ENCODE results near the gene TAOK2.

Gene TAOK2

DNA sequence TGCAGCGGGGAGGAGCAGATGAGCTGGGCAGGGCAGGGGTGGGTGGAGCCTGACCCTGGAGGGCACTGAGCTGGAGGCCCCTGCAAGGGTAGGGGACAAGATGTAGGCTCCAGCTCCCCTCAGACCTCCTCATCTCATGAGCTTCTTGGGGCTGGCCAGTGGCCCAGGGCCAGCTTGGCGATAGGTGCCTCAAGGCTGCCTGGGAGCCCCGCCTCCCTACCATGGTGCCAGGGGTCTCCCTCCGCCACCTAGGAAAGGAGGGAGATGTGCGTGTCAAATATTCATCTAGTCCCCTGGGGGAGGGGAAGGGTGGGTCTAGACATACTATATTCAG lies 17.9 kb downstream of the TAOK2 start:
- DNase-seq (ENCODE audit: extremely low spot score) = no peak
- POLR2A ChIA-PET = interaction anchor here (0.5 to 1.3 kb wide), 2 partner anchors 18 to 31 kb away, joined by 4 to 8 read pairs; no protein-coding TSS in a partner anchor
- CTCF ChIA-PET = no interaction called here
- TF ChIP-seq, protein P1, sequence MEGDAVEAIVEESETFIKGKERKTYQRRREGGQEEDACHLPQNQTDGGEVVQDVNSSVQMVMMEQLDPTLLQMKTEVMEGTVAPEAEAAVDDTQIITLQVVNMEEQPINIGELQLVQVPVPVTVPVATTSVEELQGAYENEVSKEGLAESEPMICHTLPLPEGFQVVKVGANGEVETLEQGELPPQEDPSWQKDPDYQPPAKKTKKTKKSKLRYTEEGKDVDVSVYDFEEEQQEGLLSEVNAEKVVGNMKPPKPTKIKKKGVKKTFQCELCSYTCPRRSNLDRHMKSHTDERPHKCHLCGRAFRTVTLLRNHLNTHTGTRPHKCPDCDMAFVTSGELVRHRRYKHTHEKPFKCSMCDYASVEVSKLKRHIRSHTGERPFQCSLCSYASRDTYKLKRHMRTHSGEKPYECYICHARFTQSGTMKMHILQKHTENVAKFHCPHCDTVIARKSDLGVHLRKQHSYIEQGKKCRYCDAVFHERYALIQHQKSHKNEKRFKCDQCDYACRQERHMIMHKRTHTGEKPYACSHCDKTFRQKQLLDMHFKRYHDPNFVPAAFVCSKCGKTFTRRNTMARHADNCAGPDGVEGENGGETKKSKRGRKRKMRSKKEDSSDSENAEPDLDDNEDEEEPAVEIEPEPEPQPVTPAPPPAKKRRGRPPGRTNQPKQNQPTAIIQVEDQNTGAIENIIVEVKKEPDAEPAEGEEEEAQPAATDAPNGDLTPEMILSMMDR (IDR thresholded peaks at IDR 0.05; ENCODE audit: control extremely low read depth, extremely low read depth, low read depth, missing control alignments) = no peak

DNA sequence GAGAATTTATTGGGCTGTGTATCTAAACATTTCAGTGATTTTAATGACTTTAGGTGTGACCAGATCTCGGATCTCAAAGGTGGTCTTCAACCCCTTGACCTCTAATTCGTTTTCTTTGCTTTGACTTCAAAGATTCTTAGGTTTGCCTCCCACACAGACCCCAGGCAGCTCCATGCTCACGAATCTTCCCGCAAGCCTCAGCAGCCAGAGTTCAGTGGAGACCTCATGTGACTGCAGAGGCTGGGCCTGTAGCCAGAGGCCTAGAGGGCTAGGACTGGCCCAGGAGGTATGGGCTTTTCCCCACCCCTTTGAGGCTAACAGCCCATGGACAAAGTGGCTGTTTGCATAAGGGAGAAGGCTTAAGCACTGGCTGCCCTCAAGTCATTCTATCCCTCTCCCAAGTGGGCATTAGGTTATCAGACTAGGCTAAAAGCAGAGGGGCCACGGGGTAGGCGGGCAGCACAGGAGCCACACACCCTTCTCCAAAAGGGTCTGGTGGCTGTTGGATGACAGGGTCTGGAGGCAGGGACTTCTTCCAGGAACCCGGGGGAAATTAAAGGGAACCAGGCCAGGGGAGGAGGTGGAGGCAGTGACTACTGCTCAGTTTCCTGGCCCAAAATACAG lies 18.8 kb downstream of the TAOK2 start:
- ChIA-PET POLR2A (no interaction called here), CTCF (interaction anchor here (1.5 to 2.0 kb wide), 2 partner anchors 19 to 176 kb away, joined by 3 to 8 read pairs; partner anchors contain the start of gene TAOK2)
- no peak for DNase-seq (ENCODE audit: extremely low spot score)
- TF ChIP-seq, protein P1 (IDR thresholded peaks at IDR 0.05; ENCODE audit: control extremely low read depth, extremely low read depth, low read depth, missing control alignments) = no peak

GRCh38 chr16:29993191-29993902 lies 19.7 kb downstream of the TAOK2 start:
- DNase-seq (ENCODE audit: extremely low spot score) = no peak
- CTCF ChIA-PET = interaction anchor here (1.0 to 2.0 kb wide), 5 partner anchors 20 to 208 kb away, joined by 3 to 8 read pairs (median 4); partner anchors contain the start of genes TAOK2 and TLCD3B
- POLR2A ChIA-PET = interaction anchor here (1.0 kb wide), 1 partner anchor 18 kb away, joined by 4 read pairs; no protein-coding TSS in a partner anchor
- TF ChIP-seq, protein P1 (IDR thresholded peaks at IDR 0.05; ENCODE audit: control extremely low read depth, extremely low read depth, low read depth, missing control alignments) = no peak

GRCh38 chr16:29993903-29994599 lies 20.4 kb downstream of the TAOK2 start:
- POLR2A ChIA-PET = interaction anchor here (1.0 kb wide), 1 partner anchor 19 kb away, joined by 4 read pairs; no protein-coding TSS in a partner anchor
- DNase-seq (ENCODE audit: extremely low spot score) = no peak
- TF ChIP-seq, protein P1 (IDR thresholded peaks at IDR 0.05; ENCODE audit: control extremely low read depth, extremely low read depth, low read depth, missing control alignments) = no peak
- CTCF ChIA-PET = interaction anchor here (0.9 to 2.0 kb wide), 7 partner anchors 8 to 209 kb away, joined by 3 to 8 read pairs (median 4); partner anchors contain the start of genes TAOK2 and TLCD3B

GRCh38 chr16:29994600-29995323 lies 21.1 kb downstream of the TAOK2 start:
- peak; percentile 80 for DNase-seq (ENCODE audit: extremely low spot score)
- ChIA-PET POLR2A (interaction anchor here (1.1 kb wide), 1 partner anchor 21 kb away, joined by 3 read pairs; the partner anchor contains the start of gene TAOK2), CTCF (interaction anchor here (0.9 to 2.2 kb wide), 6 partner anchors 8 to 210 kb away, joined by 3 to 8 read pairs (median 4); partner anchors contain the start of genes KIF22 and TAOK2)
- TF ChIP-seq, protein P1 (IDR thresholded peaks at IDR 0.05; ENCODE audit: control extremely low read depth, extremely low read depth, low read depth, missing control alignments) = no peak

All from GM10248 (cell line).